Globus pallidus (tissue), 1 donor: Measurements from ENCODE around the gene TNS3.

Source experiments
- DNase-seq: peaks from one replicate; pipeline ENCODE4 v3.0.0-alpha.2; 2015; ENCODE audit warnings: low spot score

The TNS3 gene

DNA sequence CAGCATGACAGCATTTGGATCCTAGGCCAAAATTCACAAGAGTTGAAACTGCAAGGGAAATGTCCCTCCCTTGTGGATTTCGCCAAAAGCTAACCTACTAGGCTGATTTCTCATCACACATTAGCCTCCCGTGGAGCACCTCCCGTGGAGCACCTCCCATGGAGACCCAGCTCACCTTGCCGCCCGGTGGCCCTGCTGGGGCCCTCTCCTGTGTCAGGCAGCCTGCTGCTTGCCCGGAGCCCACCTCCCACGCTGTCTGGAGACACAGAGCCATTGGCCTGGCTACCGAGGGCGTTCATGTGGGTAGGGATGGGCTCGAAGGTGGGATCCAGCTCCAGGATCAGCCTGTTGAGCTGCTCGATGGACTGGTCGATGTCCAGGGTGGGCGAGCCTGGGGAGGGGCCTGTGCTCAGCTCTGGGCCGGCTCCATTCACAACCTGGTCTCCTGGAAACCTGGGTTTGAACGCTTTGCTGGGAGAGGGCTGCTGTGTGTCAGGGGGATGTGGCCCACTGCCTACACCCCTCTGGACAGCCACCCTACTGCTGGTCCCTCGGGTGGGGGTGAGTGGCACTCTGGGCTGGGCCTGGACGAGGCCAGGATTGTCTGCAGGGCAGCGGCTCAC, 213.6 kb downstream of the TNS3 start:
- no peak for DNase-seq

DNA sequence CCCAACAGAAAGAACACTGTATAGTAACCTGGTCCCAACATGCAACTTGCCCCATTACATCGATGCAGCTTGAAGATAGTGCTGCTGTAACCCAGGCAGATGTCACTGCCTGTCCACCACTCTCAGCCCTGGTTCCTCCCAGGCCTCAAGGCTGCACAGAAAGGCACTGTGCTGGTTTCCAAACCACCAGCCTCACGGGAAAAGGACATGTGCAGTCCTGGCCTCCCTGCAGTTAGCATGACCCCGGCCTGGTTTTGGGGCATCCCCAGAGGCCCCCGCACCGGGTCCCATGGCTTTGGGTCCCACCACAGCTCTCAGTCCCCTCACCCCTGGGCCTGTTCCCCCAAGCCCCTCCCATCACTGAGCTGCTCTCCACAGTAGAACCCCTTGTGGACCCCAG, 214.5 kb downstream of the TNS3 start:
- no peak for DNase-seq

DNA sequence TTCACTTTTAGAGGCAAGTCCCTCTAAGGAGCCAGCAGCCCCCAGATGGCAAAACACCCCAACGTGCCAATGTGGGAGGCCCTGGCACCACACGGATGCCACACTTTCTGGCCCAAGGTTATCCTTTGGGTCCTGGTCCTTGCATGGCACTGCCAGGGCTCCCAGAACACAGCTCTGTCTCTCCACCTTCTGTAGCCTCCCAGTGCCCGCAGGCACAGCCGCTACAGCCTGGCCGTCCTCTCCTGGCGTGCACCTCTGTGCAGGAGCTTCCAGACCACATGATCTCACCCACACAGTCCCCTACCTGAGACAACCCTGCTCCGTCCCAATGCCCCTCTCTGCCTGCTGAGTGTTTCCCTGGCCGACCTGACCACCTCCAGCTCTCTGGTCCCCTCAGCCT, 215.0 kb downstream of the TNS3 start:
- DNase-seq: no peak

- no peak for DNase-seq
Observed at GRCh38 chr7:47366211-47366610, 215.7 kb downstream of the TNS3 start.

GRCh38 chr7:47362984-47363383, 218.9 kb downstream of the TNS3 start:
- no peak for DNase-seq

DNA sequence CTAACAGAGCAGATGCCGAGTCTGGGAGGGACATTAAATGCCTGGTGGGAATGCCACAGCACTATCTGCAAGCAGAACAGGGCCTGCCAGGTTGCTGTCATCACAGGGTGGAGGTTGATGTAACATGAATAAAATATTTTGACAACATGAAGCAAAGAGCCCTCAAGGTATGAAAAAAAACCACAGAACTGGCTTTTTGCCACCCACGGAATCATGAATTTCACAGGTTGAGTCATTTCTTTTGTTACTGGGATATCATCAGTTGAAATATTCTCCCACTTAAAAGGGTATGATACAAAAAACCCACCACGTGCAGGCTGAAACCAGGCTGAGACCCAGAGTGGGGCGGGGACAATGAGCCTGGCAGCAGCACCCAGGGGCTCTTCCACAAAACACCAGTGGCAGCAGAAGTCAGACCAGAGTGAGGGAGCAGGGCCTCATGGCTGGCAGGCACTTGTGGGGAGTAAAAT, 220.1 kb downstream of the TNS3 start:
- DNase-seq: no peak

DNA sequence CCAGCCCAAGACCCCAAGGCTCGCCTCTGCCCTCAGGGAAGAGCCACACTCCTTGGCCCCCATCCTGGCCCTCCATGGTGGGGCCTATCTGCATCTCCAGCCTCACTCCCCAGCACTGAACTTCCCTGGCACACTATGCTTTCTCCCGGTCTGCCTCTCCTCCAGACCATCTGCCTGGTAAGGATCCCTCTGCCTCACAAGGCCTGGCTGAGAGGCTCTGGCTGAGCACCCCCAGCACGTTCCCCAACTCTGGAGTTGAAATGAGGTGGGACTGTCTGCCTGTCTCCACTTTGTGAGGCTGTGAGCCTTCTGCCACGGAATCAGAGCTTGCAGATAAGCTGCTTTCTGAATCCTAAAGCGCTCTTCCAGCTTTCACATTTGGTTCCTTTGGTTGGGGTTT, 220.7 kb downstream of the TNS3 start:
- DNase-seq: no peak

DNA sequence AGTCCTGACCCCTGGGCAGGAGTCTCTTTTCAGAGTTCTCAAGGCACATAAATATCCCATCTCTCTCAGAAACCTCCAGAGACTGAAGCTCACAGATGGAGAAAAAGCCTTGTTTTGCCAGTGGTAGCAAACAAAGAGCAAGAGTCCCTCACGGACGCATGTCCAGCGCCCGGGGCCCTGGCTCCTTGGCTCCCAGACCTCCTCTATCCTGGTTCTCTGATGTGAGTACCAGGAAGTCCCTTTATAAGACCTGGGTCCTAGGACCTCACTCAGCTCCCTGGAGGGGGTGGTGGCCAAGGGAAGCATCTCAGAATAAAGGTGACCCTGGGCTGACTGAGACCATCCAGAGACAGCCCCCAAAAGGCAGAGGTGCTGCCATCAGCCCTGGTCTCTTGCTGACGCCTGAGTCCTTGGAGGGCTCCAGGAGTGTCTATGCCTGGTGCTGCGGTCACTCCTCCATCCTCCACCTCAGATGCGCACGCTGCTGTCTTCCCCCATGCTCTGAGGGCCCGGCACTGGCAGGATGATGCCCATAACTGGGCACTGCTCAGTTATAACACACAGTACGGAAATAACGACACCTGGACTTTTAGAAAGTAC, 221.5 kb downstream of the TNS3 start:
- DNase-seq: no peak

DNA sequence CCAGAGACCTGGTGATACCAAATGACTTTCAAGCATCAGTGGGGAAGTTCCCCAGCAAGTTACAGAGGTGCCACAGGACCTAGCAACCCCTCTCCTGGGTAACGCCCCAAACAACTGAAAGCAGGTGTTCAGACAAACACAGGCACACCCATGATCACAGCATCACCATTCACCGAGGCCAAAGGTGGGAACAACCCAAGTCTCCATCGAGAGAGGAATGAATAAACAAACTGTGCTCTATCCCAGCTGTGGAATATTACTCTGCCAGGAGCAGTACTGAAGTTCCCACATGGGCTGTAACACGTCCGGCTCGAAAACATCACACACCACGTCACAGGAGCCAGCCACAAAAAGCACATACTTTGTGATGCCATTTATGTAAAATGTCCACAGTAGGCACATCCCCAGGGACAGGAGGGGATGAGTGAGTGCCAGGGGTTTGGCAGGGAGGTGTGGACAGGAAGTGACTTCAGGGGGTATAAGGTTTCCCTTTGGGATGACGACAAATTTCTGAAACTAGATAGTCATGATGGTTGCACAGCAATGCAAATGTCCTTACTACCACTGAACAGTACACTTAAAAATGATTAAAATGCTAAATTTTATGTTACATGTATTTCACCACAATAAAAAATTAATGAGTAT, 222.8 kb downstream of the TNS3 start:
- DNase-seq: no peak

- DNase-seq: no peak
Observed at GRCh38 chr7:47358357-47358756, 223.6 kb downstream of the TNS3 start.

- DNase-seq: no peak
Observed at GRCh38 chr7:47357863-47358262, 224.0 kb downstream of the TNS3 start.

- DNase-seq: no peak
Observed at GRCh38 chr7:47357361-47357760, 224.6 kb downstream of the TNS3 start.

DNA sequence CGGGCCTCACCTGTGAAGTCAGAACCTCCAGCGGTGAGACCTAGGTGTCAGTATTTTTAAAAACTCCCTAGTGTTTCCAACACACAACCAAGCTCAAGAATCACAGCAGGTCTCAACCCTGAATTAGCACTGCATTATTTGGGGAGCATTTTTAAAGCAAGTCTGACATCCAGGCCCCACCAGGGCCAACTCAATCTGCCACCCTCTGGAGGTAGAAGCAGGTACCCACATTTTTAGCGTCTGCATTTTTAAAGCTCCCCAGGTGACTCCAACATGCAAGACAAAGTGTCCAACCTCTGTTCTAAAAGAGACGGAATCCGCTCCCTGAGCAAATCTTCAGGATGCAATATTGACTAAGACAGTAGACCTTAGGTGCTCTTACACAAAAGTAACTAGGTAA, 225.7 kb downstream of the TNS3 start:
- DNase-seq: no peak

DNA sequence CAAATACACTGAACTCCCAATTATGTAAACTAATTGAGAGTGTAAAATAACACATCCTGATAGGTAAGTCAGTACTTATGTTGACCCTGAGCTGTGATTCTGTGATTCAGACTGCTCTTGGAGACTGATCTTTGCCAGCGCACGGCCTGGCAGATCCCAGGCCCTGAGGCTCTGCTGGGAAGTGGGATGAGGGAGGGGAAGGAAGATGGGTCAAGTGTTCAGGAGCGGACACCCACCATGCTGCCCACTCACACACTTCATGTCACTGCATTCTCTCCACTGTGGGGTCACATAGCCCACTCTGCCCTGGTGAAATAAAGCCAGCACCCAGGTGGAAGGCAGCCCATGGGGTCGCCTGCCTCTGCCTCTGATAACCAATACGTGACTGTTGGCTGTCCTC, 226.2 kb downstream of the TNS3 start:
- no peak for DNase-seq

GRCh38 chr7:47354831-47355541, 226.9 kb downstream of the TNS3 start:
- no peak for DNase-seq

- no peak for DNase-seq
Observed at GRCh38 chr7:47354071-47354470, 227.8 kb downstream of the TNS3 start.

- no peak for DNase-seq
Observed at GRCh38 chr7:47352394-47352968, 229.4 kb downstream of the TNS3 start.

GRCh38 chr7:47351233-47352154, 230.4 kb downstream of the TNS3 start:
- no peak for DNase-seq

DNA sequence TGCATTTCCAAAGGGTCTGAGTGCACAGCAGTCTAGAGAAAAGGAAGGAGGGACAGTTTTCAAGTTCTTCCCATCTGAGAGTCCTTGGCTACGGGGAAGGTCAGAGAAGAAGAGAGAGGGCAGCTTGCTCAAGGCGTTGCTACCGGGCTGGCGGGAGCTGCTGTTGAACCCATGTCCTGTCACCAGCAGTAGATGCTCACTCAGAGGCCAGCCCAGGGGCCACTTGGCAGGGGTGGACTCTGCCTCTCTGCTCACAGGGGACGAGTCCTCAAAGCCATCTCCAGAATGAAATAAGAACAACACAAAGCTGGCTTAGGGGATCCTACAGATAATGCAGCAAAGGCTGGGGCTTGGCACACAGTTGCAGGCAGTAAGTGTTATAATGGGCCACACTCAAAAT, 231.5 kb downstream of the TNS3 start:
- DNase-seq: no peak

DNA sequence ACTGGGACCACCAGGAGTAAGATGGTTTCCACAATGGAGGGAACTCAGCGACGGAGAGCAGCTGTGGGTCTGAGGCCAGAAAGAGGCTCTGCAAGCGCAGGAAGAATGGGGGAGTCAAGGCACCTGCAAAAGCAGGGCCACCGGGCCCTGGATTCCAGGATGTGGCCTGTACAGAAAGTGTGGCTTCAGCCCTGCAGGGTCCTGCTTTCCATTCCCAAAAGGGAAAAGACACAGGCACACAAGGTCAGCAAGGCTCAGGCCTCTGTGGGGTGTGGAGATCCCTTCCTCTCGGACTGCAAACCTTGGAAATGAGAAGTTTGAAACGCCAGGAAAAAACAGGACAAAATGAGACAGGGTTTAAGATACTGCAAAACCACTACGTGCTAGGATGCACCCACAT, 232.5 kb downstream of the TNS3 start:
- DNase-seq: no peak

GRCh38 chr7:47347816-47348385, 234.0 kb downstream of the TNS3 start:
- no peak for DNase-seq
